CD4-positive, CD25-positive, alpha-beta regulatory T cell (primary cell): Measurements from ENCODE around the gene GNAS-AS1. TPM values are rescaled to one million over a fixed set of nuclear protein-coding genes. Genes with fewer than 3 reads are reported as not detected.

Experiments used
- ATAC-seq, 2 donors: fragments of 150-1000 bp; cut with Tn5 transposase; one replicate each; pipeline ENCODE4 v1.10.0; 2021; ENCODE audit warnings: low read depth in 2 of 2, moderate number of reproducible peaks in 2 of 2, moderate library complexity in 1 of 2
- DNase-seq, 3 donors: peaks; one replicate each; pipeline versions ENCODE4 v3.0.0 to v3.0.0-alpha.2; 2012 to 2022; ENCODE audit warnings: mixed read lengths in 1 of 3
- H3K27ac ChIP-seq: one replicate; pipeline ENCODE4 v1.7.0; 2013; ENCODE audit warnings: mild to moderate bottlenecking, low read length; ENCODE audit not compliant: insufficient read depth, poor library complexity, severe bottlenecking
- H3K27me3 ChIP-seq: one replicate; pipeline ENCODE4 v1.7.0; 2013; ENCODE audit warnings: low read length; ENCODE audit not compliant: control insufficient read depth, insufficient read depth
- H3K36me3 ChIP-seq: one replicate; pipeline ENCODE4 v1.7.0; 2013; ENCODE audit warnings: mild to moderate bottlenecking, low read length, moderate library complexity; ENCODE audit not compliant: control insufficient read depth, insufficient read depth
- H3K4me1 ChIP-seq: 2 replicates; pipeline ENCODE4 v1.7.0; 2013; ENCODE audit warnings: mild to moderate bottlenecking, low read length; ENCODE audit not compliant: insufficient read depth, control insufficient read depth, poor library complexity, severe bottlenecking
- H3K4me3 ChIP-seq: one replicate; pipeline ENCODE4 v1.7.0; 2013; ENCODE audit warnings: low read depth, mild to moderate bottlenecking, low read length, moderate library complexity
- H3K9me3 ChIP-seq, 2 experiments: 1 replicate in 1 of 2; 2 replicates in 1 of 2; pipeline ENCODE4 v1.7.0; 2013; ENCODE audit warnings: low read length in 2 of 2, mild to moderate bottlenecking in 1 of 2, moderate library complexity in 1 of 2; ENCODE audit not compliant: control insufficient read depth in 2 of 2
- H3K27ac Mint-ChIP-seq, 3 donors: one replicate each; pipeline ENCODE4 v1.8.0; 2020 to 2022; ENCODE audit warnings: mild to moderate bottlenecking in 3 of 3, mixed read lengths in 3 of 3, moderate library complexity in 2 of 3
- H3K27me3 Mint-ChIP-seq: one replicate; pipeline ENCODE4 v1.8.0; 2022; ENCODE audit warnings: mild to moderate bottlenecking, mixed read lengths
- H3K36me3 Mint-ChIP-seq: one replicate; pipeline ENCODE4 v1.8.0; 2020; ENCODE audit warnings: mixed read lengths
- H3K4me1 Mint-ChIP-seq, 4 donors: one replicate each; pipeline ENCODE4 v1.8.0; 2020 to 2022; ENCODE audit warnings: mixed read lengths in 4 of 4, mild to moderate bottlenecking in 1 of 4
- H3K4me3 Mint-ChIP-seq, 4 donors: one replicate each; pipeline ENCODE4 v1.8.0; 2020 to 2022; ENCODE audit warnings: mild to moderate bottlenecking in 4 of 4, mixed read lengths in 4 of 4, moderate library complexity in 3 of 4
- H3K9me3 Mint-ChIP-seq, 7 donors: one replicate each; pipeline ENCODE4 v1.8.0; 2020 to 2022; ENCODE audit warnings: mixed read lengths in 7 of 7, mild to moderate bottlenecking in 3 of 7, moderate library complexity in 2 of 7
- polyA plus RNA-seq, 4 donors: library from polyadenylated mRNA; unstranded; fragments of 300-500 nt; fragmentation: Illumina TruSeq; gene quantifications; one replicate each; pipeline ENCODE4 v1.2.3, GENCODE V29; 2021
- total RNA-seq: library from RNA; stranded (reverse); gene quantifications from one replicate; pipeline ENCODE4 v1.2.3, GENCODE V29; 2022

Gene GNAS-AS1
- total and polyA plus RNA-seq, 5 donors from 2014 or later, result 0.54 TPM; not detected in 4

DNA sequence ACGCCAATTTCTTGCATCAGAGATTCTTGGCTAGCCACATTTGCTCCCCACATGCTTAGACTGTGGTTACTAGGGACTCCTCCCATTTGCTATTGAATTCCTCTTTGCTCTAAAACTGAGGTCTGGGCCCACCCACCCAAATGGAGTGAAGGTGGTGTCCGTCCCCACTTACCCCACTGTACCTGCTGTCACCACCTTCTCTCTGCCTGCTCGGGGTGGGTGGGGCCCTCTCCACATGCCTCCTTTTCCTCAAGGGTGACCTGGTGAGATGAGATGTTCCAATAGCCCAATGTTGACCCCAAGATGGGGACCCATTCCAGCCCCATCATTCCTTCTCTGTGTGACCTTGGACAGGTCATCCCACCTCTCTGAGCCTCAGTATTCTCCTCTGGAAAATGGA is 74.6 kb downstream of the GNAS-AS1 start:
- Mint-ChIP-seq H3K27me3 (peaks cover 34% of the 10 kb centered on the region), H3K4me3 (no peak overlapping the region), H3K36me3 (no peaks in the 10 kb centered on the region), H3K27ac (peak overlapping the region in 1 of 3 donors; percentile 38), H3K9me3 (no peaks in the 10 kb centered on the region), H3K4me1 (no peaks in the 10 kb centered on the region)
- Histone ChIP-seq H3K36me3 (no peaks in the 10 kb centered on the region), H3K27ac (no peak overlapping the region), H3K4me3 (no peak overlapping the region), H3K9me3 (no peaks in the 10 kb centered on the region), H3K4me1 (no peaks in the 10 kb centered on the region), H3K27me3 (peaks cover 5% of the 10 kb centered on the region)
- ATAC-seq (no peak), DNase-seq (no peak)

DNA sequence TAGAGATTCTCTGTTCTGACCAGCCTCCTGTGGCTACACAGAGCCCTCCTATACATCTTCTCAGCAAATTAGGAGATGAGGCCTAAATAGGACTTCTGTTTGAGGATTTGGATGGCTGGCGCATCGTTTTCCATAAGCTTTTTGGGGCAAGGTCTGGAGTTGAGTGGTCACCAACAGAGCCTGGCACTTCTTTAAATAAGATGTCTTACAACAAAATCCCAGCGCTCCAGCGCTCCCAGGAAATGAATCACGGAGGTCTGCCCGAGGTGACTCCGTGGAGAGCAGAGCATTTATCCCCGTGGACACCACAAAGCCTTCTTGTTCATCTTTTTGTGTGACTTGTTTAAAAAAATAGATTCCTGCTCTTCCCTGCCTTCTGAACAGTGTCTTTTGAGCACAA is 75.3 kb downstream of the GNAS-AS1 start:
- H3K27ac ChIP-seq, result no peak overlapping the region
- Mint-ChIP-seq H3K36me3 (no peaks in the 10 kb centered on the region), H3K27ac (no peak overlapping the region), H3K4me3 (no peak overlapping the region), H3K27me3 (peaks cover 36% of the 10 kb centered on the region), H3K9me3 (no peaks in the 10 kb centered on the region), H3K4me1 (no peaks in the 10 kb centered on the region)
- ATAC-seq, result no peak
- no peak overlapping the region for H3K4me3 ChIP-seq
- no peaks in the 10 kb centered on the region for H3K4me1 ChIP-seq
- H3K27me3 ChIP-seq, result peaks cover 2% of the 10 kb centered on the region
- H3K9me3 ChIP-seq, result no peaks in the 10 kb centered on the region
- H3K36me3 ChIP-seq, result no peaks in the 10 kb centered on the region
- no peak for DNase-seq

DNA sequence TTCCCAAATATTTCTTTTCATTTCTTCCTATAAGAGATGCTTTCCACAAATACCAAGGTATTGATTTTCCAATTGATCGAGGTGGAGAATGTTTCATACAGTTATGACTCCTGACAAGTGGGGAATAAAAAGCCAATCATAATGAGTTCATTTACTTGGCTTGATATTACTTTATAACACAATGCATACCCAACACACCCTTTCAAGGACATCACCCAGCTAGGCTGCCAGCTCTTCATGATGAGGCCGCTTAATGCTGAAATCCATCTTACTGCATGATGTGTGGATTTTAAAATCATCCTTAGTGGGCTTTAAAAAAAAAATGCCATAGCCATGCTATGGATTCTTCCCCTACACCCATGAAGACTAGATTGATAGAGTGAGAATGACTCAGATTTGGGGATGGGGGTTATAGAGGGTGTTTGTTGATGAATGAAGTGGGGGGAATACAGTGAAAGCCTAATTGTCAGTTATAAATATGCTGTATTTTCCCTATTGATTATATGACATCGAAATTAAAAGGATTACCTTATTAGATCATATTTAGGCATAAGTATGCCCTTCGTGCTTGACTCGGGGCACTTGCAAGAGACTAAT is 75.9 kb downstream of the GNAS-AS1 start:
- Histone ChIP-seq H3K9me3 (no peaks in the 10 kb centered on the region), H3K4me1 (no peaks in the 10 kb centered on the region), H3K27ac (no peak overlapping the region), H3K4me3 (no peak overlapping the region), H3K36me3 (no peaks in the 10 kb centered on the region), H3K27me3 (peaks cover 2% of the 10 kb centered on the region)
- Mint-ChIP-seq H3K4me3 (no peak overlapping the region), H3K4me1 (peaks cover 0 to under 1% (median 0%) of the 10 kb centered on the region in 4 donors), H3K36me3 (no peaks in the 10 kb centered on the region), H3K27me3 (peaks cover 38% of the 10 kb centered on the region), H3K27ac (no peak overlapping the region), H3K9me3 (no peaks in the 10 kb centered on the region)
- DNase-seq (no peak), ATAC-seq (no peak)

DNA sequence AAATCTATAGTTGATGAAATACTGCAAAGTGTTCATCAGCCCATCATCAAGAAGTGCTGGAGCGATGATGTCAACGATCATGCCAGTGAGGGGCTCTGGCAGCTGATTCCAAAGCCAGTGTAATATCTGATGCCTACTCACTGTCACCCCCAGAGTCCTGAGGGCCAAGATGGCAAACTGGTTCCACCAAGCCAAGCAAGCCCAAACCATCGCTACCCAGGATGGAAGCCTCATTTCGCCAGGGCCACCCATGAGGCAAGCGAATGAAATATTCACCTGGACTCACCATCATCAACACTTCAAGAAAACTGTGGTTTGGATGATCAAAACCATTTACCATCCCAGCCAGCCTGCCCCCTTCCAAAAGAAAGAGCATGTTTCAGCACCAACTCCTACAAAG is 76.5 kb downstream of the GNAS-AS1 start:
- Histone ChIP-seq H3K9me3 (no peaks in the 10 kb centered on the region), H3K4me3 (no peak overlapping the region), H3K27me3 (peaks cover 2% of the 10 kb centered on the region), H3K27ac (no peak overlapping the region), H3K4me1 (no peaks in the 10 kb centered on the region), H3K36me3 (no peaks in the 10 kb centered on the region)
- no peaks in the 10 kb centered on the region for H3K9me3 Mint-ChIP-seq
- ATAC-seq (no peak), DNase-seq (no peak)
- peaks cover 0 to 2% (median 0%) of the 10 kb centered on the region in 4 donors for H3K4me1 Mint-ChIP-seq
- H3K27me3 Mint-ChIP-seq, result peaks cover 35% of the 10 kb centered on the region
- no peaks in the 10 kb centered on the region for H3K36me3 Mint-ChIP-seq
- H3K27ac Mint-ChIP-seq, result no peak overlapping the region
- H3K4me3 Mint-ChIP-seq, result no peak overlapping the region

DNA sequence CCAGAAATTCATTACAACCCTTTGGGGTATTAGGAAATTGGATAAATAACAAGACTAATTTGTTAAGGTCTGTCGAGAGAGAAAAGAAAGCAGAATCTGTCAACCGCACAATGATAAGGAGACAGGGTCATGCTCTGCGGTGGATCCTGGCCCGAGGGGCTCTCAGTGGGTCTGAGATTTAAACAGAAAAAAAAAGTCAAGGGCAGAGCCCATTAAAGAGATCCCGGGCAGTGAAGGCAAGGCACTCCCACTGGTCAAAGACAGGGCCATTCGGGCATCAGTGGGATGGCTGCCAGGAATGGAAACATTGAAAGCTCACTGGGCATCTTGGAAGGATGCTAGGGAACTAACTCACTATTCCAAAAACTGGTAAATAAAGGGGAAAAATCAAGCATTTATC is 77.9 kb downstream of the GNAS-AS1 start:
- peaks cover 34% of the 10 kb centered on the region for H3K27me3 Mint-ChIP-seq
- H3K4me1 Mint-ChIP-seq, result peaks cover 0 to 2% (median 0%) of the 10 kb centered on the region in 4 donors
- H3K4me3 Mint-ChIP-seq, result no peak overlapping the region

More for the DNA sequence above, 77.9 kb downstream of the GNAS-AS1 start:
- no peak overlapping the region for H3K27ac Mint-ChIP-seq
- H3K27me3 ChIP-seq, result peaks cover 2% of the 10 kb centered on the region
- no peaks in the 10 kb centered on the region for H3K9me3 ChIP-seq
- no peak overlapping the region for H3K4me3 ChIP-seq
- ATAC-seq (no peak), DNase-seq (no peak)
- H3K27ac ChIP-seq, result no peak overlapping the region
- H3K36me3 Mint-ChIP-seq, result no peaks in the 10 kb centered on the region
- no peaks in the 10 kb centered on the region for H3K9me3 Mint-ChIP-seq
- no peaks in the 10 kb centered on the region for H3K4me1 ChIP-seq
- no peaks in the 10 kb centered on the region for H3K36me3 ChIP-seq

Other genes with a start within 250 kb of the GNAS-AS1 start
- gene STX16, start 199.6 kb downstream of the GNAS-AS1 start, total RNA-seq, result 190 TPM
- 10 to 100 TPM; 22.8 to 27.5 (median 26.1) TPM for gene STX16, start 199.6 kb downstream of the GNAS-AS1 start, polyA plus RNA-seq
- gene NPEPL1, start 158.1 kb downstream of the GNAS-AS1 start, total RNA-seq, result 62.2 TPM
- gene NPEPL1, start 158.1 kb downstream of the GNAS-AS1 start, polyA plus RNA-seq, result 10 to 100 TPM in 1 of 4 donors, 1 to 10 TPM in 3; 7.7 to 10.7 (median 8.0) TPM
- gene GNAS, start 1.8 kb upstream of the GNAS-AS1 start, total RNA-seq, result 890 TPM
- 100 to 1,000 TPM; 127 to 171 (median 154) TPM for gene GNAS, start 1.8 kb upstream of the GNAS-AS1 start, polyA plus RNA-seq
- 66.3 TPM for gene NELFCD, start 130.4 kb upstream of the GNAS-AS1 start, total RNA-seq
- gene NELFCD, start 130.4 kb upstream of the GNAS-AS1 start, polyA plus RNA-seq, result 10 to 100 TPM; 58.6 to 68.2 (median 59.4) TPM
- gene CTSZ, start 156.4 kb upstream of the GNAS-AS1 start, total RNA-seq, result 26.6 TPM
- 1 to 10 TPM; 1.8 to 3.4 (median 3.2) TPM for gene CTSZ, start 156.4 kb upstream of the GNAS-AS1 start, polyA plus RNA-seq
- gene TUBB1, start 168.5 kb upstream of the GNAS-AS1 start, total RNA-seq, result 31.7 TPM
- gene TUBB1, start 168.5 kb upstream of the GNAS-AS1 start, polyA plus RNA-seq, result under 1 TPM; 0.07 to 0.22 (median 0.13) TPM
- gene ATP5F1E, start 181.4 kb upstream of the GNAS-AS1 start, total RNA-seq, result 54.9 TPM
- gene ATP5F1E, start 181.4 kb upstream of the GNAS-AS1 start, polyA plus RNA-seq, result 100 to 1,000 TPM in 2 of 4 donors, 10 to 100 TPM in 2; 85.6 to 145 (median 102) TPM
- gene PRELID3B, start 191.9 kb upstream of the GNAS-AS1 start, total RNA-seq, result 50.4 TPM
- gene PRELID3B, start 191.9 kb upstream of the GNAS-AS1 start, polyA plus RNA-seq, result 10 to 100 TPM; 33.8 to 44.7 (median 37.6) TPM